H1 (cell line): ENCODE measurements around the gene PROK1. TPM values are rescaled to one million over a fixed set of nuclear protein-coding genes. Genes with fewer than 3 reads are reported as not detected.

Experiments
- CTCF ChIA-PET: fragments of 300-600 bp; sonication (Branson Sonifier 250); formaldehyde crosslinking; loops from one replicate; lab custom pipeline; 2021; ENCODE audit not compliant: partially characterized antibody; lab: Charles Lee
- POLR2A ChIA-PET: fragments of 300-600 bp; sonication (Branson Sonifier 250); formaldehyde crosslinking; loops from one replicate; lab custom pipeline; 2021; ENCODE audit warnings: inconsistent platforms; ENCODE audit not compliant: partially characterized antibody; lab: Charles Lee
- DNase-seq, 2 experiments: peaks; one replicate each; pipeline versions ENCODE4 v3.0.0 to v3.0.0-alpha.2; 2010 to 2022; ENCODE audit warnings: low spot score in 2 of 2, low read depth in 1 of 2, mixed read lengths in 1 of 2
- FAIRE-seq: peaks from 2 replicates; lab custom pipeline; 2011; peaks lifted over from hg19 to GRCh38; lab: Jason Lieb, UNC
- H2AFZ ChIP-seq: 2 replicates; pipeline ENCODE4 v1.8.1; 2012; ENCODE audit warnings: low read length, inconsistent platforms
- H2AK5ac ChIP-seq: 2 replicates; pipeline ENCODE4 v1.6.1; 2013; ENCODE audit warnings: low read depth, low read length
- H2BK120ac ChIP-seq: replicated peaks from 2 replicates; pipeline ENCODE3; 2013; ENCODE audit warnings: low read depth, low read length, inconsistent platforms
- H2BK12ac ChIP-seq: 2 replicates; pipeline ENCODE4 v1.6.1; 2013; ENCODE audit warnings: low read depth, low read length
- H2BK15ac ChIP-seq: 2 replicates; pipeline ENCODE4 v1.6.1; 2013; ENCODE audit warnings: low read length
- H2BK20ac ChIP-seq: 2 replicates; pipeline ENCODE4 v1.6.1; 2013; ENCODE audit warnings: low read length
- H2BK5ac ChIP-seq: 2 replicates; pipeline ENCODE4 v1.6.1; 2013; ENCODE audit warnings: low read depth, low read length
- H3K14ac ChIP-seq: 2 replicates; pipeline ENCODE4 v1.6.1; 2013; ENCODE audit warnings: inconsistent platforms; ENCODE audit not compliant: insufficient read length
- H3K18ac ChIP-seq: 2 replicates; pipeline ENCODE4 v1.6.1; 2013; ENCODE audit warnings: low read length; ENCODE audit errors: extremely low read depth
- H3K23ac ChIP-seq: 2 replicates; pipeline ENCODE4 v1.6.1; 2013; ENCODE audit warnings: inconsistent platforms; ENCODE audit not compliant: insufficient read length
- H3K23me2 ChIP-seq: 2 replicates; pipeline ENCODE4 v1.6.1; 2013; ENCODE audit warnings: low read depth, low read length
- H3K27ac ChIP-seq: 2 replicates; pipeline ENCODE4 v1.6.1; 2011; ENCODE audit warnings: low read depth, low read length, inconsistent platforms
- H3K27me3 ChIP-seq, 4 experiments: replicated peaks in 1 of 4; 1 replicate in 1 of 4; 2 replicates in 3 of 4; pipeline versions ENCODE4 v1.6.1 to v1.8.1; 2011 to 2013; ENCODE audit warnings: low read length in 3 of 4, mild to moderate bottlenecking in 3 of 4, inconsistent platforms in 2 of 4, mixed read lengths in 2 of 4, moderate library complexity in 1 of 4; ENCODE audit not compliant: control insufficient read depth in 3 of 4, insufficient read depth in 3 of 4; ENCODE audit errors: extremely low read depth in 1 of 4
- H3K36me3 ChIP-seq, 4 experiments: 2 replicates each; pipeline versions ENCODE4 v1.6.1 to v1.8.1; 2011 to 2013; ENCODE audit warnings: mild to moderate bottlenecking in 4 of 4, low read length in 3 of 4, moderate library complexity in 2 of 4, control low read depth in 1 of 4, inconsistent platforms in 1 of 4; ENCODE audit not compliant: insufficient read depth in 4 of 4, control insufficient read depth in 2 of 4
- H3K4ac ChIP-seq: replicated peaks from 2 replicates; pipeline ENCODE3; 2013; ENCODE audit warnings: low read length, low read depth, mixed read lengths, inconsistent platforms; ENCODE audit not compliant: insufficient read length
- H3K4me1 ChIP-seq, 4 experiments: replicated peaks in 1 of 4; 1 replicate in 1 of 4; 2 replicates in 3 of 4; pipeline versions ENCODE4 v1.6.1 to v1.8.1; 2011 to 2013; ENCODE audit warnings: low read length in 3 of 4, inconsistent platforms in 2 of 4, mixed read lengths in 1 of 4; ENCODE audit not compliant: insufficient read depth in 4 of 4, control insufficient read depth in 3 of 4
- H3K4me2 ChIP-seq, 2 experiments: 2 replicates each; pipeline versions ENCODE4 v1.6.1 to v1.8.1; 2011 to 2013; ENCODE audit warnings: low read depth in 2 of 2, low read length in 2 of 2, control low read depth in 1 of 2, inconsistent platforms in 1 of 2, mild to moderate bottlenecking in 1 of 2; ENCODE audit not compliant: insufficient read depth in 1 of 2
- H3K4me3 ChIP-seq, 4 experiments: fragments of 200-600, 300-600 bp in 1 of 4; sonication (generic), shearing (Covaris generic), sonication (Bioruptor Twin) in 1 of 4; 2 replicates each; pipeline versions ENCODE4 v1.5.1 to v1.8.1; 2011 to 2016; ENCODE audit warnings: low read length in 4 of 4, low read depth in 3 of 4, control low read depth in 2 of 4, inconsistent platforms in 2 of 4, mild to moderate bottlenecking in 2 of 4, mixed read lengths in 1 of 4, moderate library complexity in 1 of 4; ENCODE audit not compliant: insufficient read depth in 2 of 4; ENCODE audit errors: extremely low read depth in 1 of 4
- H3K56ac ChIP-seq: replicated peaks from 2 replicates; pipeline ENCODE3; 2013; ENCODE audit warnings: low read depth, mild to moderate bottlenecking, mixed read lengths, low read length, inconsistent platforms; ENCODE audit not compliant: insufficient read length
- H3K79me1 ChIP-seq: 2 replicates; pipeline ENCODE4 v1.6.1; 2013; ENCODE audit warnings: low read depth, low read length, control low read depth
- H3K79me2 ChIP-seq, 2 experiments: 2 replicates each; pipeline versions ENCODE4 v1.6.1 to v1.8.1; 2012 to 2013; ENCODE audit warnings: low read length in 2 of 2, mild to moderate bottlenecking in 2 of 2, inconsistent platforms in 1 of 2; ENCODE audit not compliant: insufficient read depth in 2 of 2, control insufficient read depth in 1 of 2
- H3K9ac ChIP-seq, 4 experiments: replicated peaks in 1 of 4; 1 replicate in 1 of 4; 2 replicates in 3 of 4; pipeline versions ENCODE4 v1.6.1 to v1.8.1; 2011 to 2013; ENCODE audit warnings: low read depth in 3 of 4, low read length in 3 of 4, control low read depth in 2 of 4, mild to moderate bottlenecking in 2 of 4, moderate library complexity in 2 of 4, inconsistent platforms in 1 of 4; ENCODE audit errors: extremely low read depth in 1 of 4
- H3K9me3 ChIP-seq, 2 experiments: 2 replicates each; pipeline versions ENCODE4 v1.6.1 to v1.8.1; 2012 to 2013; ENCODE audit warnings: mild to moderate bottlenecking in 2 of 2, moderate library complexity in 2 of 2, control low read depth in 1 of 2, inconsistent platforms in 1 of 2, low read depth in 1 of 2, low read length in 1 of 2, mixed read lengths in 1 of 2; ENCODE audit not compliant: insufficient read depth in 2 of 2
- H4K20me1 ChIP-seq, 2 experiments: replicated peaks in 1 of 2; 2 replicates each; pipeline versions ENCODE3 to v1.8.1; 2011 to 2013; ENCODE audit warnings: inconsistent platforms in 2 of 2, low read length in 2 of 2, mild to moderate bottlenecking in 1 of 2; ENCODE audit not compliant: insufficient read depth in 2 of 2, control insufficient read depth in 1 of 2
- H4K5ac ChIP-seq: 2 replicates; pipeline ENCODE4 v1.6.1; 2013; ENCODE audit warnings: low read length, low read depth, mixed read lengths, inconsistent platforms; ENCODE audit not compliant: insufficient read length
- H4K8ac ChIP-seq: 2 replicates; pipeline ENCODE4 v1.8.0; 2013; ENCODE audit warnings: mild to moderate bottlenecking, moderate library complexity, low read length, inconsistent platforms; ENCODE audit not compliant: insufficient read depth; ENCODE audit errors: extremely low read depth
- H4K91ac ChIP-seq: replicated peaks from 2 replicates; pipeline ENCODE3; 2013; ENCODE audit warnings: low read length, mixed read lengths, inconsistent platforms; ENCODE audit not compliant: insufficient read length
- RAD21 ChIP-seq, 2 experiments: IDR thresholded peaks in 1 of 2; conservative IDR thresholded peaks in 1 of 2; 2 replicates each; pipeline ENCODE4 v1.6.1; 2011; ENCODE audit warnings: low read depth in 2 of 2, low read length in 2 of 2, improper control_type of control experiment in 1 of 2, inconsistent platforms in 1 of 2, mild to moderate bottlenecking in 1 of 2, moderate library complexity in 1 of 2
- RXRA ChIP-seq: IDR thresholded peaks from 2 replicates; pipeline ENCODE4 v1.6.1; 2011; ENCODE audit warnings: low read depth, mild to moderate bottlenecking, low read length, moderate library complexity; ENCODE audit not compliant: insufficient read depth
- TAF7 ChIP-seq: optimal IDR thresholded peaks from 2 replicates; pipeline ENCODE3; 2011; ENCODE audit warnings: low read depth, mild to moderate bottlenecking, inconsistent platforms, low read length, moderate library complexity, borderline replicate concordance
- WGBS, 2 experiments: shearing (Covaris generic) in 1 of 2; methylation state at CpG; one replicate each; pipeline versions ENCODE4 v1.1.6 to v1.1.7; 2013 to 2015; ENCODE audit warnings: low lambda C conversion rate in 2 of 2, mixed read lengths in 2 of 2, inconsistent platforms in 1 of 2, low coverage in 1 of 2, missing lambda C conversion rate in 1 of 2; ENCODE audit not compliant: insufficient replicate concordance in 2 of 2, insufficient coverage in 1 of 2, insufficient read length in 1 of 2; ENCODE audit errors: extremely low coverage in 1 of 2, missing lambda C conversion rate in 1 of 2; 5-methylcytosine and 5-hydroxymethylcytosine counted together
- polyA plus RNA-seq, 7 experiments: library from polyadenylated mRNA; depleted of rRNA in 3 of 7; stranded (reverse) in 5 of 7; unstranded in 2 of 7; fragments of >200 nt in 5 of 7; fragments of 200-250 nt in 2 of 7; gene quantifications; 1 replicate in 5 of 7; 2 replicates in 1 of 7; 4 replicates in 1 of 7; pipeline versions ENCODE4 v1.2.1 to v1.2.3, GENCODE V29; 2011 to 2013; ENCODE audit warnings: missing spikeins in 2 of 7, mixed read lengths in 2 of 7
- total RNA-seq: library from RNA; stranded (reverse); fragmentation: NEBNext Ultra II Directional; extraction: Animal tissue kit (Norgen Biotek cat#: 25700); gene quantifications from 2 replicates; pipeline ENCODE4 v1.2.1, GENCODE V29; 2021

Gene PROK1
- total and polyA plus RNA-seq, 2 of the 8 experiments (the other 6 are each of a cell fraction or from before 2014, with no cell fraction given): 0.12 TPM; not detected in 1

DNA sequence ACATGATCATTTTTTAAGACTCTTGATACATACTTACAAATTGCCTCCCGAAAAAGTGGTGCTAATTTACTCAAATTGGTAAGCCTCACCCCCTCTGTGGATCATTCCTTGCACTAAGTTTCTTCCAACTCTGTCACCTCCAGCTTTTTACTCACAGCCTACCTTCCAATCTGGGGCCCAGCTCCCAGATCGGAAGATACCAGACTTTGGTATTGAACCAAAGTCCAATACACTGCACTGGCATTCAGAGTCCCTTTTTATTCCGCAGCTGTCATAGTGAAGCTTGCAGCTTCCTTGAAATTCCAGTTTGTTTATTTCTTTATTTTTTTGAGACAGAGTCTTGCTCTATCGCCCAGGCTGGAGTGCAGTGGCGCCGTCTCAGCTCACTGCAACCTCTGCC, 41.6 kb upstream of the PROK1 start:
- Histone ChIP-seq H3K79me2 (peaks cover 0 to 12% of the 10 kb centered on the region in 2 experiments; a peak in 2 of 4 replicates), H3K79me1 (no peaks in the 10 kb centered on the region; the same call in 1 of the 2 replicates), H3K36me3 (peaks cover 0 to 6% (median 2%) of the 10 kb centered on the region in 4 experiments; a peak in 4 of 8 replicates), H4K8ac (no peak overlapping the region), H3K18ac (no peak overlapping the region), H2BK15ac (no peak overlapping the region), H2BK5ac (no peak overlapping the region), H3K9ac (no peak overlapping the region), H3K27ac (no peak overlapping the region), H3K4ac (no peak overlapping the region), H3K4me3 (no peak overlapping the region), H2BK120ac (no peak overlapping the region), H3K9me3 (no peaks in the 10 kb centered on the region), H2BK20ac (no peak overlapping the region), H3K4me2 (no peak overlapping the region), H2AK5ac (no peak overlapping the region), H3K4me1 (no peaks in the 10 kb centered on the region; a peak in 2 of 7 replicates), H2BK12ac (no peak overlapping the region), H3K27me3 (0 out of 7 replicates have a peak, but pooled peaks cover 0 to 3% (median 0%) of the 10 kb centered on the region in 4 experiments), H3K23me2 (peaks cover 3% of the 10 kb centered on the region; the same call in 1 of the 2 replicates), H4K5ac (no peak overlapping the region), H4K91ac (no peak overlapping the region), H3K23ac (no peak overlapping the region), H3K14ac (no peak overlapping the region), H4K20me1 (no peaks in the 10 kb centered on the region), H3K56ac (no peak overlapping the region), H2AFZ (no peak overlapping the region)
- DNase-seq (no peak), FAIRE-seq (no peak)
- CTCF ChIA-PET: interaction anchor here (1.3 to 22.7 kb wide), 6 partner anchors 14 to 233 kb away, joined by 3 to 828 read pairs (median 94); partner anchors contain the start of genes KCNC4 and PROK1
- POLR2A ChIA-PET: interaction anchor here (1.3 to 3.3 kb wide), 5 partner anchors 12 to 51 kb away, joined by 3 to 8 read pairs (median 5); no protein-coding TSS in a partner anchor
- 95% methylated on average over 6 of the region's 6 CpGs; no CpG with 5 or more reads in 1 of the 2 experiments for WGBS, 2 experiments
- TF ChIP-seq RAD21 (IDR thresholded peaks at IDR 0.05 in 1 of 2, conservative IDR thresholded peaks at IDR 0.05 in 1 of 2; ENCODE audit: low read depth in 2 of 2, low read length in 2 of 2) (no peak), RXRA (no peak), TAF7 (no peak)
